ENCODE data around the gene PEX5L. TPM values are rescaled to one million over a fixed set of nuclear protein-coding genes. Genes with fewer than 3 reads are reported as not detected.

PEX5L gene
- total and polyA plus RNA-seq, 2 experiments from 2014 or later, result 6.3 to 7.0 TPM

GRCh38 chr3:179972881-179973423 is 63.8 kb downstream of the PEX5L start:
- H3K27me3 ChIP-seq (ENCODE audit: insufficient read depth), result no peaks in the 10 kb centered on the region
- H4K20me1 ChIP-seq (replicated peaks; ENCODE audit: insufficient read depth), result no peaks in the 10 kb centered on the region
- no peaks in the 10 kb centered on the region for H3F3A ChIP-seq (replicated peaks; ENCODE audit: low read depth)
- TF ChIP-seq CREB1 (CRISPR knock-in tag; IDR thresholded peaks at IDR 0.05; ENCODE audit: low read depth) (no peak), EZH2 (IDR thresholded peaks at IDR 0.05; ENCODE audit: low read depth, unreplicated experiment) (no peak), EZH2phosphoT487 (IDR thresholded peaks at IDR 0.05; ENCODE audit: unreplicated experiment) (no peak), NANOG (IDR thresholded peaks at IDR 0.05; ENCODE audit: borderline replicate concordance) (no peak), POLR2AphosphoS5 (IDR thresholded peaks at IDR 0.05; ENCODE audit: low read depth) (no peak), JUNB (IDR thresholded peaks at IDR 0.05; ENCODE audit: unreplicated experiment) (no peak), STAT1 (IDR thresholded peaks at IDR 0.05; ENCODE audit: unreplicated experiment) (no peak), ZNF462 (CRISPR knock-in tag; IDR thresholded peaks at IDR 0.05) (no peak)
- TF ChIP-seq, protein P1, sequence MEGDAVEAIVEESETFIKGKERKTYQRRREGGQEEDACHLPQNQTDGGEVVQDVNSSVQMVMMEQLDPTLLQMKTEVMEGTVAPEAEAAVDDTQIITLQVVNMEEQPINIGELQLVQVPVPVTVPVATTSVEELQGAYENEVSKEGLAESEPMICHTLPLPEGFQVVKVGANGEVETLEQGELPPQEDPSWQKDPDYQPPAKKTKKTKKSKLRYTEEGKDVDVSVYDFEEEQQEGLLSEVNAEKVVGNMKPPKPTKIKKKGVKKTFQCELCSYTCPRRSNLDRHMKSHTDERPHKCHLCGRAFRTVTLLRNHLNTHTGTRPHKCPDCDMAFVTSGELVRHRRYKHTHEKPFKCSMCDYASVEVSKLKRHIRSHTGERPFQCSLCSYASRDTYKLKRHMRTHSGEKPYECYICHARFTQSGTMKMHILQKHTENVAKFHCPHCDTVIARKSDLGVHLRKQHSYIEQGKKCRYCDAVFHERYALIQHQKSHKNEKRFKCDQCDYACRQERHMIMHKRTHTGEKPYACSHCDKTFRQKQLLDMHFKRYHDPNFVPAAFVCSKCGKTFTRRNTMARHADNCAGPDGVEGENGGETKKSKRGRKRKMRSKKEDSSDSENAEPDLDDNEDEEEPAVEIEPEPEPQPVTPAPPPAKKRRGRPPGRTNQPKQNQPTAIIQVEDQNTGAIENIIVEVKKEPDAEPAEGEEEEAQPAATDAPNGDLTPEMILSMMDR (conservative IDR thresholded peaks at IDR 0.05; ENCODE audit: low read depth in 2 of 2), result no peak
- TF ChIP-seq, protein P2, sequence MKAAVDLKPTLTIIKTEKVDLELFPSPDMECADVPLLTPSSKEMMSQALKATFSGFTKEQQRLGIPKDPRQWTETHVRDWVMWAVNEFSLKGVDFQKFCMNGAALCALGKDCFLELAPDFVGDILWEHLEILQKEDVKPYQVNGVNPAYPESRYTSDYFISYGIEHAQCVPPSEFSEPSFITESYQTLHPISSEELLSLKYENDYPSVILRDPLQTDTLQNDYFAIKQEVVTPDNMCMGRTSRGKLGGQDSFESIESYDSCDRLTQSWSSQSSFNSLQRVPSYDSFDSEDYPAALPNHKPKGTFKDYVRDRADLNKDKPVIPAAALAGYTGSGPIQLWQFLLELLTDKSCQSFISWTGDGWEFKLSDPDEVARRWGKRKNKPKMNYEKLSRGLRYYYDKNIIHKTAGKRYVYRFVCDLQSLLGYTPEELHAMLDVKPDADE (IDR thresholded peaks at IDR 0.05), result no peak
- TF ChIP-seq, protein P3, sequence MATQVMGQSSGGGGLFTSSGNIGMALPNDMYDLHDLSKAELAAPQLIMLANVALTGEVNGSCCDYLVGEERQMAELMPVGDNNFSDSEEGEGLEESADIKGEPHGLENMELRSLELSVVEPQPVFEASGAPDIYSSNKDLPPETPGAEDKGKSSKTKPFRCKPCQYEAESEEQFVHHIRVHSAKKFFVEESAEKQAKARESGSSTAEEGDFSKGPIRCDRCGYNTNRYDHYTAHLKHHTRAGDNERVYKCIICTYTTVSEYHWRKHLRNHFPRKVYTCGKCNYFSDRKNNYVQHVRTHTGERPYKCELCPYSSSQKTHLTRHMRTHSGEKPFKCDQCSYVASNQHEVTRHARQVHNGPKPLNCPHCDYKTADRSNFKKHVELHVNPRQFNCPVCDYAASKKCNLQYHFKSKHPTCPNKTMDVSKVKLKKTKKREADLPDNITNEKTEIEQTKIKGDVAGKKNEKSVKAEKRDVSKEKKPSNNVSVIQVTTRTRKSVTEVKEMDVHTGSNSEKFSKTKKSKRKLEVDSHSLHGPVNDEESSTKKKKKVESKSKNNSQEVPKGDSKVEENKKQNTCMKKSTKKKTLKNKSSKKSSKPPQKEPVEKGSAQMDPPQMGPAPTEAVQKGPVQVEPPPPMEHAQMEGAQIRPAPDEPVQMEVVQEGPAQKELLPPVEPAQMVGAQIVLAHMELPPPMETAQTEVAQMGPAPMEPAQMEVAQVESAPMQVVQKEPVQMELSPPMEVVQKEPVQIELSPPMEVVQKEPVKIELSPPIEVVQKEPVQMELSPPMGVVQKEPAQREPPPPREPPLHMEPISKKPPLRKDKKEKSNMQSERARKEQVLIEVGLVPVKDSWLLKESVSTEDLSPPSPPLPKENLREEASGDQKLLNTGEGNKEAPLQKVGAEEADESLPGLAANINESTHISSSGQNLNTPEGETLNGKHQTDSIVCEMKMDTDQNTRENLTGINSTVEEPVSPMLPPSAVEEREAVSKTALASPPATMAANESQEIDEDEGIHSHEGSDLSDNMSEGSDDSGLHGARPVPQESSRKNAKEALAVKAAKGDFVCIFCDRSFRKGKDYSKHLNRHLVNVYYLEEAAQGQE (IDR thresholded peaks at IDR 0.05; ENCODE audit: unreplicated experiment), result no peak
- H3K9me2 ChIP-seq (ENCODE audit: insufficient read depth), result no peaks in the 10 kb centered on the region; the same call in 1 of the 2 replicates
- H3K79me2 ChIP-seq (replicated peaks; ENCODE audit: insufficient read depth), result no peaks in the 10 kb centered on the region
- no peak overlapping the region for H3K27ac ChIP-seq (ENCODE audit: low read depth)
- H3K4me1 ChIP-seq (ENCODE audit: insufficient read depth), result no peaks in the 10 kb centered on the region
- H3K4me3 Mint-ChIP-seq, result no peak overlapping the region
- ATAC-seq, result no peak
- H3K4me2 ChIP-seq, result no peak overlapping the region
- no peak overlapping the region for H3K27ac Mint-ChIP-seq
- no peaks in the 10 kb centered on the region for H3K36me3 Mint-ChIP-seq (ENCODE audit: low read depth)
- no peaks in the 10 kb centered on the region for H3K9me3 Mint-ChIP-seq
- no peaks in the 10 kb centered on the region for H3K27me3 Mint-ChIP-seq (ENCODE audit: insufficient read depth, low read depth, poor library complexity)
- DNase-seq (ENCODE audit: low spot score), result no peak
- H3K4me1 Mint-ChIP-seq, result peaks cover 18% of the 10 kb centered on the region
- no peaks in the 10 kb centered on the region for H3K36me3 ChIP-seq (ENCODE audit: insufficient read depth)
- no peak overlapping the region for H3K4me3 ChIP-seq
- no peak overlapping the region for H2AFZ ChIP-seq
